WI38 (cell line): ENCODE data around the gene RFLNA.

Experiments used
- H3K4me3 ChIP-seq: 2 replicates; pipeline ENCODE4 v1.5.1; 2011; ENCODE audit warnings: low read depth, mild to moderate bottlenecking, control low read depth, low read length
- TF ChIP-seq, protein P1 (sequence below): IDR thresholded peaks from 2 replicates; pipeline ENCODE4 v1.5.1; 2012; ENCODE audit warnings: low read depth, mild to moderate bottlenecking, control low read depth, low read length

RFLNA gene

DNA sequence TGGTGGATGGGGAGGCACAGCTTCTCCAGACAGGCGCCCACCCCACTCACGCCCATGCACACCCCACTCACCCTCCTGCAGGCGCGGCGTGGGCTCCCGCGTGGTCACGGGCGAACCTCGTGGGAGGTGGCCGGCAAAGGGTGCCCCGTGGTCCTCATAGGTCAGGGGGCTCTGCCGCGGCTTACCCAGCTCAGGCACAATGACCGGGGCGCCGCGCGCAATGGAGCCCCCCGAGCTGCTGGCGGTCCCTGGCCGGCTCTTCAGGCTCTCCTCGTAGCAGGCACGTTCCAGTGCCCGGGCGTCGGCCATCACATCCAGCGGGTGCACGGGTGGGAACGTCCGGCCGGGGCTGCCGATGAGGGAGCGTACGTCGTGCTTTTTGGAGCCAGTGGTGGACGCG, 49.6 kb downstream of the RFLNA start:
- TF ChIP-seq, protein P1, sequence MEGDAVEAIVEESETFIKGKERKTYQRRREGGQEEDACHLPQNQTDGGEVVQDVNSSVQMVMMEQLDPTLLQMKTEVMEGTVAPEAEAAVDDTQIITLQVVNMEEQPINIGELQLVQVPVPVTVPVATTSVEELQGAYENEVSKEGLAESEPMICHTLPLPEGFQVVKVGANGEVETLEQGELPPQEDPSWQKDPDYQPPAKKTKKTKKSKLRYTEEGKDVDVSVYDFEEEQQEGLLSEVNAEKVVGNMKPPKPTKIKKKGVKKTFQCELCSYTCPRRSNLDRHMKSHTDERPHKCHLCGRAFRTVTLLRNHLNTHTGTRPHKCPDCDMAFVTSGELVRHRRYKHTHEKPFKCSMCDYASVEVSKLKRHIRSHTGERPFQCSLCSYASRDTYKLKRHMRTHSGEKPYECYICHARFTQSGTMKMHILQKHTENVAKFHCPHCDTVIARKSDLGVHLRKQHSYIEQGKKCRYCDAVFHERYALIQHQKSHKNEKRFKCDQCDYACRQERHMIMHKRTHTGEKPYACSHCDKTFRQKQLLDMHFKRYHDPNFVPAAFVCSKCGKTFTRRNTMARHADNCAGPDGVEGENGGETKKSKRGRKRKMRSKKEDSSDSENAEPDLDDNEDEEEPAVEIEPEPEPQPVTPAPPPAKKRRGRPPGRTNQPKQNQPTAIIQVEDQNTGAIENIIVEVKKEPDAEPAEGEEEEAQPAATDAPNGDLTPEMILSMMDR = no peak
- H3K4me3 ChIP-seq = no peak overlapping the region

- TF ChIP-seq, protein P1 = no peak
- no peak overlapping the region for H3K4me3 ChIP-seq
Observed at GRCh38 chr12:124345795-124346194, 50.9 kb downstream of the RFLNA start.

- no peak overlapping the region for H3K4me3 ChIP-seq
- TF ChIP-seq, protein P1 = no peak
Observed at GRCh38 chr12:124346425-124347168, 51.7 kb downstream of the RFLNA start.

DNA sequence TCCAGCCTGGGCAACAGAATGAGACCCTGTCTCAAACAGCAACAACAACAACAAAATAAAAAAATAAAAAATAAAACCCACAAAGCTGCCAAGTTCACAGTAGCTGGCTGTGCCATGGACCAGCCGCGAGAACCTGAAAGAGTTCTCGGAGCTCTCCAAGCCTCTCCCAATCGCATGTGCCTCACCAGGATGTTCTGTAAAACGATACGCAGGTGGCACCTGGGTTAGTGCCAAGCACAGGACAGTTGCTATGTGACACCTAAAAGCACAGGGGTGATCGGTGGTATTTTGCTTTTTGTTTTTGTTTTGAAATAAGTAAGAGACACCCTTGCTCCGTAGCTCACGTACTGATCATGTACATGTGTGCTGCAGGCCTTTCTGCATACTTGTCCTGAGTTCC, 52.4 kb downstream of the RFLNA start:
- H3K4me3 ChIP-seq = no peak overlapping the region
- TF ChIP-seq, protein P1 = no peak

DNA sequence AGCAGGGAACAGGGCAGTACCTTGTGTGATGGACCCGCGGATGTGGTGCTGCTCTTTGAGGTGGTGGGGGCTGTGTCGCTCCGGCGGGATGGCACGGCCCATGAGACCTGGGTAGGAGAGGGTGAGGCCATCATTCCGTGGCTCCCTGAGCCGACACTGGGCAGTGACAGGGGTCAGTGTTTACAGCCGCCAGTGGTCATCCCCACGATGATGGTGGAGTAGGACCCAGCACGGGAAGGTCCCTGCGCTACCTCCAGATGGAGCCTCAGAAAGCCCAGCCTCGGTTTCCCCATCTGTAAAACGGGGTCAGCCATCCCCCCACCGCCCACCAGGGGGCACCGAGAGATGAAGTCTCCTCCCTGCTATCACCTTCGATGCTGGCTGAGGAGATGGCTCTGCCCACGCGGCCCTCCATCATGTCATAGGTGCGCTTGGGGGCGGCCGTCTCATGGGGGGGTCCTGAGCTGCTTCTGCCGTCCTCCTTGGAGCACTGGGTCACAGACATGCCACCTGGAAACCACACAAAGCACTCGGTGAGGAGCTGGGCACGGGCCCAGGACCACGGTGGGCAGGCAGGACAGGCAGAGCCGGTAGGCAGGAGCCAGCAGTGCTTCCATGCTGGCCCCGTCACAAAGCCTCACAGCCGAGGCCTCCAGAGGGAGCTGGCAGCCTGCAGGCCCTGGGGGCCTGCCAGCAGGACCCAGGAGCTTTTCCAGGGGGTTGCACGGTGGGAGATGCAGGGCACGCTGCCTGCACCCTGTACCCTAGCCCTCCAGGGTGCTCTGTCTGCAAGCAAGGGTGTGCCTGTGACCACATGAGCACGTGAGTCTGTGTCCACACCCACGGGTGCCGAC, 53.1 kb downstream of the RFLNA start:
- TF ChIP-seq, protein P1 = peak; percentile 56
- no peak overlapping the region for H3K4me3 ChIP-seq

- no peak overlapping the region for H3K4me3 ChIP-seq
- TF ChIP-seq, protein P1 = no peak
Observed at GRCh38 chr12:124348659-124349380, 53.9 kb downstream of the RFLNA start.

- TF ChIP-seq, protein P1 = no peak
Observed at GRCh38 chr12:124350491-124350890, 55.6 kb downstream of the RFLNA start.

More at GRCh38 chr12:124350491-124350890, 55.6 kb downstream of the RFLNA start:
- H3K4me3 ChIP-seq = no peak overlapping the region
